Kidney glomerular epithelial cell (primary cell): Measurements from ENCODE around the gene RAB9B.

ENCODE experiments used
- DNase-seq: peaks from one replicate; lab custom pipeline; 2025; lab: John Stamatoyannopoulos, UW

RAB9B gene

GRCh38 chrX:103811858-103812257 lies 20.2 kb downstream of the RAB9B start:
- DNase-seq: no peak

DNA sequence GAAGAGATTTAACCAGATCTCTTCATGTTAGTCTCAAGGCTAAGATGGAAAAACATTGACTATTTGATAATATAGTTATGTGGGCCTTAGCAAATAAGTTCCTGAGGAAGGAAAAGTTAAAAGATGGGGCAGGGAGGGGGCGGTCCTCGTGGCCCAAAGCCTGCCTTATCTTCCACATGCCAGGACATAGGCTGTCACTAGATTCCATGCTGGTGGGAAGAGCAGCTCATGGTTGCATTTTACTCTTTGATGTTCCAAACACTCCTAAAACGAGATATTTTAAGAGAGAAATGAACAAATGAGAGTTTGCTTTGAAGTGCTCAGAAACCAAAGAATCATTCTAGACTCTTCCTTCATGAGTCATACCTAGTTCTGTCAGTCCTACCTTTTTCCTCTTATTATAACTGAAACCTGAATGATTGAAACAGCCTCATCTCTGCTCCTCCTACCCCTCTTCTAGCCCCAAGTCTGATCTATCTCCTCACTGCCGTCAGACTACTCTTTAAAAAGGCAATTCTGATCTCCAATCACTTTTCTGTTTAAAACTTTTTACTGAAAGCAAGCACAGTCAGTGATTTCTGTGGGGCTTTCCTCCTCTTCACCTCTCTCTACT lies 25.1 kb downstream of the RAB9B start:
- DNase-seq: no peak

DNA sequence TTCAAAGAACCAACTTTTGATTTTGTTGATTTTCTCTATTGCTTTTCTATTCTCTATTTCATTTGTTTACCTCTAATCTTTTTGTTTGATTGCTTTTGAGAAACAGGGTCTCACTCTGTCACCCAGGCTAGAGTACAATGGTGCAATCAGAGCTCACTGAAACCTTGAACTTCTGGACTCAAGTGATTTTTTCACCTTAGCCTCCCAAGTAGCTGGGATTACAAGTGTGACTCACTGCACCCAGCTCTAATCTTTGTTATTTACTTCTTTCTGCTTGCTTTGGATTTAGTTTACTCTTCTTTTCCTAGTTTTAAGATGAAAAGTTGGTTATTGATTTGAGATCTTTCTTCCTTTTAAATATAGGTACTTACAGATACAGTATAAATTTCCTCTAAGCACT lies 26.2 kb downstream of the RAB9B start:
- DNase-seq: no peak

DNA sequence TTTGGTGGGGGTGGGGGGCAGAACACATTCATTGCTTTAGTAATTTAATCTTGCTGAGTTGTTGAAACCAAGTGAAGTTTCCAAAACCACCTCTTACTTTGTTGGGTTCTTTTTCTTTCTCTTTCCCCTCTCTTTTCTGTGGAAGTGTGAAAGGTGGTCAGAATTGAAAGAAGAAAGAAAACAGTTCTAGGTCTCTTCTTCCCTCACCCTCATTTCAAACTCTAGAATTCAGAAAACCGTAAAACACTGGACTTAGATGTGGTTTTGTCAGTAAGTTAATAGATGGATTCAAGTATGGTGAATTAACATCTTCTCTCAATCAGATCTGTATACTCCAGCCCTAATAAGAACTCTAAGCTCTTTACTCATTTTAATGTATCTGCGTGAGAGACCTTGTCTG lies 31.7 kb downstream of the RAB9B start:
- DNase-seq: no peak

- DNase-seq: no peak
These were observed 34.4 kb downstream of the RAB9B start for GRCh38 chrX:103797691-103798090.

- DNase-seq: no peak
These were observed 37.9 kb downstream of the RAB9B start for GRCh38 chrX:103794119-103794518.

- DNase-seq: no peak
These were observed 38.5 kb downstream of the RAB9B start for GRCh38 chrX:103793545-103793940.

DNA sequence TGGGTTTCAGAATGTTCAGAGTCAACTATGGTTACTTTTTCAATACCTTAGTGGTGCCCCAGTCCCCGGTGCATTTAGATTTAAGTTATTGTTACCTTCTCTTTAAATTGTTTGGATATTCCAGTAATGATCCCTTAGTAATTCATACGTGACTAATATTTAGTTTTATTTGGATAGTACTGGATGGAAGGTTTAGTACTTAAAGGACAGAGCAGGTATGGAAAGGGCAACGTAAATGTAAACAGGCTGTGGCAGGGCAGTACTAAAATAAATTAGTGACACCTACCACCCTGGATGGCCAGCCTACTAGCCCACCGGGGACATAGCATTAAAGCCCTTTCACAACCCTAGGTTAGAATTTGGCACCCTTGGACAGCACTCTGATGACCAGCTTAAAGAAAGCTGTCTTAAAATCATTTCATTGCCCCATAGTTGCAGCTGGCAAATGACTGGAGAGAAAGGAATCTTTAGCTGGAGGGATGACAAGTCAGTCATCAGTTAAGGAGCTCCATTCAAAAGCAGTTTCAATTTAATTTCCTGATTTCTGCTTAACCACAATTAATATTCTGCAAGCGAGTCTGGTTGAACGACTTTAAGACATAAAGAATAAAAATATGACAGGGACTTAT lies 39.0 kb downstream of the RAB9B start:
- DNase-seq: no peak

DNA sequence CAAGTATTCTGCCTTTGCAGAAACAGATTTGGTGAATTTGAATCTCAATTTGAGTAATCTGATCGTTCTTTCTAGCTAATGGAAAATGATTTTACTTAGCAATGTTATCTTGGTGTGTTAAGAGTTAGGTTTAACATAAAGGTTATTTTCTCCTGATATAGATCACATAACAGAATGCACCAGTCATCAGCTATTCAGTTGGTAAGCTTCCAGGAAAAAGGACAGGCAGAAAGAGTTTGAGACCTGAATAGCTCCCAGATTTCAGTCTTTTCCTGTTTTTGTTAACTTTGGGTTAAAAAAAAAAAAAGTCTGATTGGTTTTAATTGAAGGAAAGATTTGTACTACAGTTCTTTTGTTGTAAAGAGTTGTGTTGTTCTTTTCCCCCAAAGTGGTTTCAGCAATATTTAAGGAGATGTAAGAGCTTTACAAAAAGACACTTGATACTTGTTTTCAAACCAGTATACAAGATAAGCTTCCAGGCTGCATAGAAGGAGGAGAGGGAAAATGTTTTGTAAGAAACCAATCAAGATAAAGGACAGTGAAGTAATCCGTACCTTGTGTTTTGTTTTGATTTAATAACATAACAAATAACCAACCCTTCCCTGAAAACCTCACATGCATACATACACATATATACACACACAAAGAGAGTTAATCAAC lies 40.1 kb downstream of the RAB9B start:
- DNase-seq: no peak

GRCh38 chrX:103791228-103791627 lies 40.8 kb downstream of the RAB9B start:
- DNase-seq: no peak

DNA sequence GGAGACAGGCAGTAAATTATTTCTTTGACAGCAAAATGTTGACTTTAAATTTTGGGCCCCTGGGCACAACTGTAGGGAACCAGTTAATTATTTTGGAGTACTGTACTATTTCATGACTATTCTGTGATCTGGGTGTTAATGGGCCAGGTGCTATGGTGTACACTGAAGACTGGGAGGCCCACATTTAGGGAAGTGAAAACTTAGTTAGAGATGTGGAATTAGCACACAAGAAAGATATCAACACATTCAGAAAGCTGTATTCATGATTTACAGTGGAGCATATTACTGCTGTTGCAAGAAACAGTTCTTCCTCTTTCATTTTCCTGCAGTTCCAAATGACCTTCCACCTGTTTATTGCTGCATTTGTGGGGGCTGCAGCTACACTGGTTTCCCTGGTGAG lies 43.1 kb downstream of the RAB9B start:
- no peak for DNase-seq

DNA sequence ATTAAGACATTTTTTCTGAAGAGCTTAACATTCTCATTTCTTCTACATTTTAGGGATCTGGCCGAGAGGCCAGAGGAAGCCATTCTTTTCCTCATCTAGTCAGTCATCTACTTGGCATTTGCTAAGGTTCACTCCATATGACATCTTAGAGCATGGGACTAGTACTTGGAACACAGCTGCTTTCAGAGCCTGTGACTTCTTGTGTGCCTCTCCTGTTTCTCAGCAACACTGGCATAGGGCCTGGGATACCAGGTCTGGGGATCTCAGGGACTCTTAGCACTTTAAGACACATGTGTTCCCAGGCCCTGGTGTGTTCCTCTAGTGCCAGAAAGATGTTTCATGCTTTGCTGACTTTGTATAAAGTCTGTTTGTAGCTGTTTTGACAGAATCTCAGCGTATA lies 48.1 kb downstream of the RAB9B start:
- no peak for DNase-seq

DNA sequence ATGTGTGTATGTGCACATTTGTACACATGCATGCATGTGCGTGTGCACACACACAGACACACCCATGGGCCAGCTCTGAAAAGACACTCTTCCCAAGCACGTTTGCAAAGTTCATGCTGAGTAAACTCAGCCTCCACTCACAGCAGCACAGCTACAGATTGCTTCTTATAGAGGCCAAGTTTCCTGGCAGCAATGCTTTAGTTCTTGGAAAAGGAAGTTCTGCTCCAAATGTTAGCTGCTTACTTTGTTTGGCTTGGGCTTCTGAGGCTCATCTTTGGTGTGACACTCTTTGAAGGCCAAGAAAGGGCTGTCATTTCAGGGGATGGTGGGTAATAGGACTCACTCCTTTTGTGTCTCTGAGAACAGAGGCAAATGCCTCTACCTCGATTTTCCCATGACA lies 48.9 kb downstream of the RAB9B start:
- no peak for DNase-seq

GRCh38 chrX:103782640-103783039 lies 49.4 kb downstream of the RAB9B start:
- DNase-seq: no peak

- no peak for DNase-seq
These were observed 50.4 kb downstream of the RAB9B start for GRCh38 chrX:103781706-103782105.

- no peak for DNase-seq
These were observed 51.0 kb downstream of the RAB9B start for GRCh38 chrX:103781062-103781402.

GRCh38 chrX:103780336-103781061 lies 51.6 kb downstream of the RAB9B start:
- no peak for DNase-seq

DNA sequence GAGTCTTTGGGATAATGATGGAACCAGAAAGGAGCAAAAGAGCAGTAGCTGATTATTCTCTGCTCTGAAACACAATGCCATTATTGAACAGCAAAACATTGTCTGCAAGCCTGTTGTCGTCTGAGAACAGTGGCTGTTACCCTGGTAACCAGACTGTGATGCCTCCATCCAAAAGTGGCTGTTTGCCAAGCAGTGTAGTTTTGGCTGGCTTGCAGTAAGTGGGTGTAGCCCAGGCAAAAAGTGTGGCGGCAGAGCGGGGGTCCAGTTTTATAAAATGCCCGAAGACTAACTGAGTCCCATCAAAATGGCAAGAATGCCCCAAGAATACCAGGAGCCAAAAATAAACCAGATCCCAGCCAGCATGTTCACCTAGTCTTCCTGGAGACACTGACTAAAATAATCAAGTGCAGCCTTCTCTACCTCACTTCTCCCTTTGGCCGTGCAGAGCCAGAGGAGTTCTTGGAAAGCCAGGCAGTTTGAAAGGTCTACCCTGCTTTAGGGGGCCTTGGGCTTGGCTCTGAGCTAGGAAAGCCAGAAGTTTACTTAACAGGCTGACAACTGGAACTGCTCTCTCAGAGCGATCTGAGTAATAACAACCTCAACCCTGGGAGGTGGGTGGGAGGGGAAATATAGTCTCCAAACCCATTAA lies 52.8 kb downstream of the RAB9B start:
- no peak for DNase-seq

- no peak for DNase-seq
These were observed 55.5 kb downstream of the RAB9B start, which contains the start of gene PLP1 for GRCh38 chrX:103776546-103776945. Gene PLP1, plus strand, starts transcription at chrX:103776840. Its CDS starts 156 bp downstream, at chrX:103776996.

DNA sequence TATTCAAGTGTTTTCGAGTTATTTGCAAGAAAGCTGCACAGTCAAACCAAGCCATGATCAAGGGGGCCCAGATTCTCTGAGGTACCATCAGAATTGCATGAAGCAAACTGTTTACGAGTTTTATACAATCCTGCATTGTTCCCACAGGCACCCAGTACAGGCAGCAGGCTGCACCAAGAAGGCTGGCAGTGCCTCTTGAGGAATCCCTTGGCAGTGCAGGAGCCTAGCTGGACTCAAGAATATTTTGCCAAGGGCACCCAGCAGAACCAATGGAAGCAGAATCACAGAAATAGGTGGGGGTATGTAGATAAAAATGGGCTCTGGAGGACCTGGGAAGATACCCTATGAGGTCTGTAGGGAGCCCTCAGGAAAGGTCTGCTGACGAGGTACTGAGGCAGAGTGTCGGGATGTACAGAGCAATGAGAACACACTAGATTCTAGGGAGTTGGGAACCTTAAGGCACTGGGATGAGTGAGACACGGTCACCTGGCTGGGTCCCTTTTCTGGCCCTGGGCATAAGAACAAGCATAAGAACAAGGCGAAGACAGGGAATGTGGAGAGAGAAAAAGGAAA lies 57.9 kb downstream of the RAB9B start:
- DNase-seq: no peak

DNA sequence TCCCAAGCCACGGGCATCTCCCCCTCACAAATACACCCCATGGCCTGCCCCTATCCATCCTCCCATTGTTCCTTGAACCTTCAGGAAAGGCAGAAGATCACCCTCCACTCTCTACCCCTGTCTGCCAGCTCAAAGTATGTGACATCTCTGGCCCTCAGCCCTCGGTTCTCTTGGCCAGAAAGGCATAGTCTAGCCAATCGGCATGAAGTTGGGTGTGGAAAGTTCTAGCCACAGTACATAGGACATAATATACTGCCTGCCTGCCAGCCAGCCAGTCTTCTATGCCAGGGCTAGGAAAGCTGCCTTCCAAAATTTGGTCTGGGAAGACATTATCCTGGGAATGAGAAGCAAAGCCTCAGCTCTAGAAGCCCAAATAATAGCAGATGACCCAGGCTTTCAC lies 58.6 kb downstream of the RAB9B start:
- DNase-seq: no peak
